Measurements from ENCODE around the gene TMCO1. TPM values are rescaled to one million over a fixed set of nuclear protein-coding genes. Genes with fewer than 3 reads are reported as not detected.
"Not testable (repeated sequence)": the region's sequence is repeated elsewhere in the genome, so short reads cannot be mapped to it uniquely, and the experiment has no call there.

The TMCO1 gene
- total and polyA plus RNA-seq, 12 donors: 33.4 to 280 (median 120) TPM

GRCh38 chr1:165815725-165816124 is 47.1 kb upstream of the TMCO1 start:
- H3K4me3 ChIP-seq: no peak overlapping the region
- no peaks in the 10 kb centered on the region for H3K9me3 ChIP-seq (replicated peaks in 1 of 3)
- intact Hi-C loops (cut with DNase I): no loop called here
- TF ChIP-seq POLR2A (IDR thresholded peaks at IDR 0.05): no peak
- WGBS, 4 donors: 40 to 52% (median 47%) methylated on average over 3 of the region's 3 CpGs
- no peaks in the 10 kb centered on the region for H3K27me3 ChIP-seq
- DNase-seq: no peak
- H3K4me1 ChIP-seq (replicated peaks in 1 of 2): no peaks in the 10 kb centered on the region
- no peaks in the 10 kb centered on the region for H3K36me3 ChIP-seq (replicated peaks in 1 of 2)
- no peak overlapping the region for H3K27ac ChIP-seq

- no peaks in the 10 kb centered on the region for H3K4me1 ChIP-seq (replicated peaks in 1 of 2)
- no peak overlapping the region for H3K4me3 ChIP-seq
- no peaks in the 10 kb centered on the region for H3K36me3 ChIP-seq (replicated peaks in 1 of 2)
- no peak overlapping the region for H3K27ac ChIP-seq
- no peaks in the 10 kb centered on the region for H3K27me3 ChIP-seq
- DNase-seq: no peak
- intact Hi-C loops (cut with DNase I): no loop called here
- TF ChIP-seq CTCF (IDR thresholded peaks at IDR 0.05) (no peak), POLR2A (IDR thresholded peaks at IDR 0.05) (no peak)
- no peaks in the 10 kb centered on the region for H3K9me3 ChIP-seq (replicated peaks in 1 of 3)
Observed at GRCh38 chr1:165807613-165808012, 38.9 kb upstream of the TMCO1 start.

GRCh38 chr1:165804513-165804912 is 35.8 kb upstream of the TMCO1 start:
- H3K27ac ChIP-seq; H3K36me3 ChIP-seq (replicated peaks in 1 of 2); H3K9me3 ChIP-seq (replicated peaks in 1 of 3); H3K4me1 ChIP-seq (replicated peaks in 1 of 2); DNase-seq; H3K4me3 ChIP-seq; H3K27me3 ChIP-seq; intact Hi-C loops (cut with DNase I): not testable (repeated sequence)
- WGBS, 4 donors: 53 to 71% (median 68%) methylated on average over 1 of the region's 1 CpG

DNA sequence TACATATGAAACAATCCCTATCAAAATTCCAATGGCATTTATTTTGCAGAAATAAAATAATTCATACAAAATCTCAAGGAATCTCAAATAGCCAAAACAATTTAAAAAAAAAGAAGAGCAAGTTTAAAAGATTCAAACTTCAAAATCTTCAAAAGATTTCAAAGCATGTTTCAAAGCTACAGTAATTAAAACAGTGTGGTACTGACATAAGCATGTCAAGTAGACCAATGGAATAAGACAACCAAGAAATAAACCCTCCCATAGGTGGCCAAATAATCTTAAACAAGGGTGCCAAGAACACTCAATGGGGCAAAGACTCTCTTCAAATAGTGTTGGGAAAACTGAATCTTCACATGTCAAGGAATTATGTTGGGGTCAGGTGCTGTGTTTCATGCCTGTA is 30.7 kb upstream of the TMCO1 start:
- Histone ChIP-seq H3K36me3 (replicated peaks in 1 of 2) (no peaks in the 10 kb centered on the region), H3K4me1 (replicated peaks in 1 of 2) (no peaks in the 10 kb centered on the region), H3K4me3 (no peak overlapping the region), H3K9me3 (replicated peaks in 1 of 3) (peaks cover 0 to 5% (median 0%) of the 10 kb centered on the region in 3 donors), H3K27me3 (no peaks in the 10 kb centered on the region), H3K27ac (no peak overlapping the region)
- TF ChIP-seq CTCF (IDR thresholded peaks at IDR 0.05) (no peak), POLR2A (IDR thresholded peaks at IDR 0.05) (no peak)
- intact Hi-C loops (cut with DNase I): no loop called here
- no peak for DNase-seq

GRCh38 chr1:165795894-165796293 is 27.2 kb upstream of the TMCO1 start:
- H3K27ac ChIP-seq: no peak overlapping the region
- no peaks in the 10 kb centered on the region for H3K27me3 ChIP-seq
- TF ChIP-seq POLR2A (IDR thresholded peaks at IDR 0.05): no peak
- TF ChIP-seq CTCF (IDR thresholded peaks at IDR 0.05): no peak
- H3K4me3 ChIP-seq: no peak overlapping the region
- DNase-seq: no peak
- intact Hi-C loops (cut with DNase I): no loop called here
- peaks cover 0 to 5% (median 0%) of the 10 kb centered on the region in 3 donors for H3K9me3 ChIP-seq (replicated peaks in 1 of 3)
- 80 to 85% (median 84%) methylated on average over 2 of the region's 2 CpGs for WGBS, 4 donors
- H3K4me1 ChIP-seq (replicated peaks in 1 of 2): no peaks in the 10 kb centered on the region
- no peaks in the 10 kb centered on the region for H3K36me3 ChIP-seq (replicated peaks in 1 of 2)
